Upper lobe of left lung (tissue), 6 donors: Measurements from ENCODE around the gene EPS8L2. TPM values are rescaled to one million over a fixed set of nuclear protein-coding genes. Genes with fewer than 3 reads are reported as not detected.

Experiments used
- ATAC-seq, 2 donors: fragments of 200-7000 bp; cut with Tn5 transposase; one replicate each; pipeline ENCODE4 v1.9.1; 2022; ENCODE audit warnings: mild to moderate bottlenecking in 2 of 2, moderate library complexity in 2 of 2; ENCODE audit not compliant: low FRiP score in 2 of 2
- DNase-seq, 2 donors: peaks; one replicate each; pipeline ENCODE4 v3.0.0-alpha.2; 2019 to 2020
- H3K27ac ChIP-seq, 4 donors: fragments of 200-600 bp; sonication (generic); one replicate each; pipeline ENCODE4 v1.5.1; 2016 to 2019
- H3K27me3 ChIP-seq, 4 donors: fragments of 200-600 bp; sonication (generic); one replicate each; pipeline ENCODE4 v1.5.1; 2017 to 2019
- H3K36me3 ChIP-seq, 4 donors: fragments of 200-600 bp; sonication (generic); one replicate each; pipeline ENCODE4 v1.5.1; 2016 to 2019
- H3K4me1 ChIP-seq, 4 donors: fragments of 200-600 bp; sonication (generic); one replicate each; pipeline ENCODE4 v1.5.1; 2018 to 2019
- H3K4me3 ChIP-seq, 4 donors: fragments of 200-600 bp; sonication (generic); one replicate each; pipeline ENCODE4 v1.5.1; 2017 to 2019; ENCODE audit warnings: mild to moderate bottlenecking in 2 of 4, moderate library complexity in 1 of 4
- H3K9me3 ChIP-seq, 4 donors: fragments of 200-600 bp; sonication (generic); one replicate each; pipeline ENCODE4 v1.5.1; 2018 to 2019
- EP300 ChIP-seq, 4 donors: sonication (generic); formaldehyde crosslinking; IDR thresholded peaks; one replicate each; pipeline ENCODE4 v1.5.1; 2017; ENCODE audit warnings: antibody characterized with exemption in 4 of 4, control low read depth in 2 of 4
- POLR2A ChIP-seq, 4 donors: fragments of 450-650 bp; IDR thresholded peaks; one replicate each; pipeline ENCODE4 v1.5.1; 2016 to 2017; ENCODE audit warnings: antibody characterized with exemption in 4 of 4, mild to moderate bottlenecking in 2 of 4
- POLR2AphosphoS5 ChIP-seq, 2 donors: sonication (generic); formaldehyde crosslinking; IDR thresholded peaks; one replicate each; pipeline ENCODE4 v1.5.1; 2017; ENCODE audit warnings: antibody characterized with exemption in 2 of 2
- WGBS, 2 donors: methylation state at CpG; one replicate each; pipeline ENCODE4 v1.1.5; 2017 to 2018; 5-methylcytosine and 5-hydroxymethylcytosine counted together
- total RNA-seq, 6 donors: library from RNA; depleted of rRNA in 4 of 6; stranded (reverse); fragments of >200 nt in 4 of 6; gene quantifications; one replicate each; pipeline versions ENCODE4 v1.1.0 to v1.2.1, GENCODE V29; 2016 to 2021
- TF ChIP-seq, protein P1 (sequence below), 6 experiments: fragments of 450-650 bp in 4 of 6; fragments of 200-600 bp in 2 of 6; sonication (generic) in 2 of 6; IDR thresholded peaks; one replicate each; pipeline ENCODE4 v1.5.1; 2016 to 2019; ENCODE audit warnings: antibody characterized with exemption in 6 of 6
- donor health status: DM: no; HTN: no; CAD: no; lungs with moderate emphysema.
- donor health status: DM: no; HTN: yes; CAD: no; lungs with severe emphysema.

EPS8L2 gene
- total RNA-seq = 100 to 1,000 TPM; 120 to 497 (median 199) TPM

DNA sequence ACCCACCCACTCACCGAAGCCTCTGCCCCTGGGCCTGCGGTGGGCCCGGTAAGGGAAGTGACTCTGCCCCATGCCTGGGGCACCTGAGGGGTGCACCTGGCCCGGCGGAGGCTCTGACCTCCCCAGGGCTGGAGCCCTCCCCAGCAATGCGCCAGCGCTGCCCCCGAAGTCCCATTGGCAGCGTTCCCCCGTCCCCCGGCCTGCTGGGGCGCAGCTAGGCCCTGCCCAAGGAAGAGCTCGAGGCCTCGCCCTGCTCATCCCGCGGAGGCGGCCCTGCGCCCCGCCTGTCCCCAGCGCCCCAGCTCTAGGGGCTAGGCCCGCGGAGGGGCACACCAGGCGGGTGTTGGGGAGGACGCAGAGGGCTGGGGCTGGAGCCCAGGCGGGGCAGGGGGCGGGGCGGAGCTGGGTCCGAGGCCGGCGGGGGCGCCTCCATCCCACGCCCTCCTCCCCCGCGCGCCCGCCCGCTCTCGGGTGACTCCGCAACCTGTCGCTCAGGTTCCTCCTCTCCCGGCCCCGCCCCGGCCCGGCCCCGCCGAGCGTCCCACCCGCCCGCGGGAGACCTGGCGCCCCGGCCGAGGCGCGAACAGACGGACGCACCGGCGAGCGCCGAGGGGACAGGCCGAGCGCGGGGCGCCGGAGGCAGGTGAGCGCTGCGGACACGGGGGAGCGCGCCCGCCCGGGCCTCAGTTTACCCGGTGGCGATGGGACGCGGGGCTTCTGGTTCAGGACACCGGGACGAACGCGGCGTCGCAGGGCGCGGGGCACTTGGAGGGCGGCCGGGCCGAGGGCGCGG is at the start of gene EPS8L2:
Gene EPS8L2, plus strand, starts transcription at position 586 of the 793 bp plus-strand sequence. CDS start 3,177 bp downstream, outside the sequence.
- 7 to 16% methylated on average over 3 to 8 of the region's 90 CpGs for WGBS, 2 donors
- DNase-seq (peak; percentile 75 to 94), ATAC-seq (peak; percentile 0 to 20)
- Histone ChIP-seq H3K4me3 (peak within 1 kb of the TSS; percentile 38 to 62 (median 60)), H3K27ac (peak within 1 kb of the TSS; percentile 75 to 86 (median 81)), H3K27me3 (peaks cover 0 to 20% (median 10%) of the 10 kb centered on the region in 4 donors), H3K36me3 (peaks cover 0 to 10% (median 8%) of the 10 kb centered on the region in 4 donors), H3K4me1 (peaks cover 36 to 80% (median 58%) of the 10 kb centered on the region in 4 donors), H3K9me3 (no peaks in the 10 kb centered on the region)
- TF ChIP-seq EP300 (IDR thresholded peaks at IDR 0.05) (no peak), POLR2A (IDR thresholded peaks at IDR 0.05) (peak in 1 of 4 donors; percentile 44), POLR2AphosphoS5 (IDR thresholded peaks at IDR 0.05) (no peak)
- TF ChIP-seq, protein P1, sequence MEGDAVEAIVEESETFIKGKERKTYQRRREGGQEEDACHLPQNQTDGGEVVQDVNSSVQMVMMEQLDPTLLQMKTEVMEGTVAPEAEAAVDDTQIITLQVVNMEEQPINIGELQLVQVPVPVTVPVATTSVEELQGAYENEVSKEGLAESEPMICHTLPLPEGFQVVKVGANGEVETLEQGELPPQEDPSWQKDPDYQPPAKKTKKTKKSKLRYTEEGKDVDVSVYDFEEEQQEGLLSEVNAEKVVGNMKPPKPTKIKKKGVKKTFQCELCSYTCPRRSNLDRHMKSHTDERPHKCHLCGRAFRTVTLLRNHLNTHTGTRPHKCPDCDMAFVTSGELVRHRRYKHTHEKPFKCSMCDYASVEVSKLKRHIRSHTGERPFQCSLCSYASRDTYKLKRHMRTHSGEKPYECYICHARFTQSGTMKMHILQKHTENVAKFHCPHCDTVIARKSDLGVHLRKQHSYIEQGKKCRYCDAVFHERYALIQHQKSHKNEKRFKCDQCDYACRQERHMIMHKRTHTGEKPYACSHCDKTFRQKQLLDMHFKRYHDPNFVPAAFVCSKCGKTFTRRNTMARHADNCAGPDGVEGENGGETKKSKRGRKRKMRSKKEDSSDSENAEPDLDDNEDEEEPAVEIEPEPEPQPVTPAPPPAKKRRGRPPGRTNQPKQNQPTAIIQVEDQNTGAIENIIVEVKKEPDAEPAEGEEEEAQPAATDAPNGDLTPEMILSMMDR (IDR thresholded peaks at IDR 0.05) = no peak

DNA sequence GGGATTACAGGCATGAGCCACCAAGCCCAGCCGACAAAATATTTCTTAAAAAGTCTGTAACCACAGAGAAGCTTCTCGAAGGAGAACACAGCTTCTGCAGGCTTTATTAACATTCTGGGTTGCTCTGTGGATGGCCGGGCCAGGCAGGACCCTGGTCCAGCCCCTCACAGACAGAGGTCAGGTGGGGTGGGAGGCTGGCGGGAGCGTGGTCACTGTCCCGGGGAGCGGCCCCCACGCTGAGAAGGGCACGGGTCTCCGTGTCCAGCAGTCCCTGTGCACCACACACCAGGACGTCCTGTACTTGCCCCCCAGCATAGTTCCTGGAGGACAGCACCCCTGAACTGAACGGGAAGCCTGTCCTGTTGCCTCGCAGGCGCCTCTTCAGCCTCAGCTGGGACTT is 49.6 kb upstream of the EPS8L2 start:
- WGBS, 2 donors = 96 to 98% methylated on average over 13 to 14 of the region's 14 CpGs
- no peak for DNase-seq
- no peak for ATAC-seq

DNA sequence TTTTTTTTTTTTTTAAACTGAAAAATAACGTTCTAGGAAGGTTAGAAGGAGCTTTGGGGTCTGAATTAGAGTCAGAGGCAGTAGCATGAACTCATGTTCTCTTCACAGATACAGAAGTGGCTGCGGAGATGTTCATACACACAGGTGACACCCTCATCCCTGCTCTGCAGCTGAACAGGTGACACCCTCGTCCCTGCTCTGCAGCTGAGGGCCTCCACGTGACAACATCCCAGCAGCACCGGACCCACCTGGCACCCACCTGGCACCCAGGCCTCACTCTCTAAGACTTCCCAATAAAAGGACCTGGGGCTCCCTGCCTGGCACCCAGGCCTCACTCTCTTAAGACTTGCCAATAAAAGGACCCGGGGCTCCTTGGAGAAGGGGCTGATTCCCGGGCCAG is 49.2 kb upstream of the EPS8L2 start:
- DNase-seq (no peak), ATAC-seq (no peak)
- no peaks in the 10 kb centered on the region for H3K9me3 ChIP-seq
- no peak overlapping the region for H3K27ac ChIP-seq
- no peak overlapping the region for H3K4me3 ChIP-seq
- peaks cover 0 to 45% (median 21%) of the 10 kb centered on the region in 4 donors for H3K36me3 ChIP-seq
- H3K4me1 ChIP-seq = peaks cover 0 to 5% (median 0%) of the 10 kb centered on the region in 4 donors
- H3K27me3 ChIP-seq = no peaks in the 10 kb centered on the region
- 87 to 89% methylated on average over 5 to 7 of the region's 7 CpGs for WGBS, 2 donors
- TF ChIP-seq EP300 (IDR thresholded peaks at IDR 0.05) (no peak), POLR2A (IDR thresholded peaks at IDR 0.05) (no peak), POLR2AphosphoS5 (IDR thresholded peaks at IDR 0.05) (no peak)
- TF ChIP-seq, protein P1 (IDR thresholded peaks at IDR 0.05) = no peak

More for the DNA sequence above, 49.6 kb upstream of the EPS8L2 start:
- H3K27me3 ChIP-seq = no peaks in the 10 kb centered on the region
- no peak overlapping the region for H3K27ac ChIP-seq
- TF ChIP-seq, protein P1 (IDR thresholded peaks at IDR 0.05) = no peak
- TF ChIP-seq POLR2AphosphoS5 (IDR thresholded peaks at IDR 0.05) (no peak), EP300 (IDR thresholded peaks at IDR 0.05) (no peak)
- H3K9me3 ChIP-seq = no peaks in the 10 kb centered on the region
- peaks cover 0 to 5% (median 0%) of the 10 kb centered on the region in 4 donors for H3K4me1 ChIP-seq
- H3K36me3 ChIP-seq = peaks cover 0 to 45% (median 21%) of the 10 kb centered on the region in 4 donors
- no peak overlapping the region for H3K4me3 ChIP-seq

DNA sequence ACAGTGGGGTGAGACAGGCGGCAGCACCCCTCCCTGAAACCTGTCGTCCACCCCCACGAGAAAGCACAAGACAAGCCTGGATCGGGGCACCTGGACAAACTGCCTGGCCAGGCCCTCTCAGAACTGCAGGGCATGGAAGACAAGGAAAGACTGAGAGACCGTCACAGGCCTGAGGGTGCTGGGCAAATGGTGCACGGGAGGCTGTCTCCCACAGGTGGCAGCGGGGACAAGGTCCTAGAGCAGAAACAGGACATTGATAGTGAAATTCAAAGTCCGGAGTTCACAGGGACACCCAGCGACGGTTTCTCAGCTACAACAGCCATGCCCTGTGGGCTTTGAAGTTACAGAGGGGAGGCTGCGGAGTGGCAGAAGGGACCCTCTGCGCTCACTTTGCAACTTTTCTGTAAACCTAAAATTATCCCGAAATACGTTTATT is 48.3 kb upstream of the EPS8L2 start:
- Histone ChIP-seq H3K36me3 (peaks cover 0 to 45% (median 21%) of the 10 kb centered on the region in 4 donors), H3K4me3 (no peak overlapping the region), H3K27ac (no peak overlapping the region), H3K4me1 (peaks cover 0 to 5% (median 0%) of the 10 kb centered on the region in 4 donors), H3K9me3 (no peaks in the 10 kb centered on the region), H3K27me3 (no peaks in the 10 kb centered on the region)
- DNase-seq = no peak
- 95 to 96% methylated on average over 14 of the region's 14 CpGs for WGBS, 2 donors
- no peak for ATAC-seq
- TF ChIP-seq POLR2A (IDR thresholded peaks at IDR 0.05) = no peak
- no peak for TF ChIP-seq POLR2AphosphoS5 (IDR thresholded peaks at IDR 0.05)
- no peak for TF ChIP-seq EP300 (IDR thresholded peaks at IDR 0.05)
- TF ChIP-seq, protein P1 (IDR thresholded peaks at IDR 0.05) = no peak
